GM21529 (cell line): Measurements from ENCODE around the gene TUSC2.

ENCODE experiments used
- ATAC-seq: cut with Tn5 transposase; IDR thresholded peaks from one replicate; pipeline ENCODE4 v1.9.1; 2021; ENCODE audit not compliant: unreplicated experiment

TUSC2 gene

DNA sequence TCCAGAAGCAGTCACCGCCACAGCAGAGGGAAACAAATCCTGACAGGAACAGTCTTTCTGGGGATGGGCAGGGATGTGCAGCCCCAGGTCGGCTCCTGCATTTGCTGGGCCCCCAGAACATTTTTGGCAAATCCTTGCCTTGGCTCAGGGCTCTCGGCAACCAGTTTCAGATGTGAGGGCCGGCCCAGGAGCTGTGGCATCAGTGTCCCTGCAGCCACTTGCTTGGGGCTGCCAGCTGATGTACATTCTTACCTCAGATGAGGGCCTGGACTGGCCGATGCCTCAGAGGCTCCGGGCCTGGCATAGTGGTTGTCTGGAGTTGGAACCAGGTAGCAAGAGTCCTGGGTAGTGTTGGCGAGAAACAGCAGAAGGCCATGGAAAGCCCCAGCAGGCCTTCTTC lies 26.8 kb upstream of the TUSC2 start:
- ATAC-seq, result no peak

DNA sequence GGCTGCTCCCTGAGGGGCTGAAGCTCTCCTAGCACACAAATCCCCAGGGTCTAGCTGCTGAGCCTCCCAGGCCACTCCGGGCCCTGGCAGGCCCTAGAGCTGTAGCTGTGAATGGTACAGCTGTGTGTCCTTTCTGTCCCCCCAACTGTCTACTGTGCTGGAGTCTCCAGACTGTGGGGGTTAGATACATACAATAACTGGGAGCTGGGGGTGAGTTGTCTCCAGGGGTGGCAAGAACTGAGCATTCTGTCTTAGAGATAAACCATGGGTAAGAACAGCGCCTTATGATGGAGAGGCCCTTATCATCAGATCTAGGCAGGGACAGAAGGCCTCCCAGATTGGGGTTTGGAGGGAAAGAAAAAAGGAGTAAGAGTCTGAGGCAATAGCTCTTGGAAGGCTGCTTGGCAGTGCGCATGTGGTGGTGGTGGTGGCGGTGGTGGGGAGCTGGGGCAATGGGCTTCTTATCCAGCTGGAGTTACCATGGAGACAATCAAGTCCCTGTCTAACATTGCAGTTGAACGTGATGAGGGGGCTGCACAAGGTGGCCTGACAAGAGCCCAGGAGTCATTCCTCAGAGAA lies 26.3 kb upstream of the TUSC2 start:
- ATAC-seq, result no peak

DNA sequence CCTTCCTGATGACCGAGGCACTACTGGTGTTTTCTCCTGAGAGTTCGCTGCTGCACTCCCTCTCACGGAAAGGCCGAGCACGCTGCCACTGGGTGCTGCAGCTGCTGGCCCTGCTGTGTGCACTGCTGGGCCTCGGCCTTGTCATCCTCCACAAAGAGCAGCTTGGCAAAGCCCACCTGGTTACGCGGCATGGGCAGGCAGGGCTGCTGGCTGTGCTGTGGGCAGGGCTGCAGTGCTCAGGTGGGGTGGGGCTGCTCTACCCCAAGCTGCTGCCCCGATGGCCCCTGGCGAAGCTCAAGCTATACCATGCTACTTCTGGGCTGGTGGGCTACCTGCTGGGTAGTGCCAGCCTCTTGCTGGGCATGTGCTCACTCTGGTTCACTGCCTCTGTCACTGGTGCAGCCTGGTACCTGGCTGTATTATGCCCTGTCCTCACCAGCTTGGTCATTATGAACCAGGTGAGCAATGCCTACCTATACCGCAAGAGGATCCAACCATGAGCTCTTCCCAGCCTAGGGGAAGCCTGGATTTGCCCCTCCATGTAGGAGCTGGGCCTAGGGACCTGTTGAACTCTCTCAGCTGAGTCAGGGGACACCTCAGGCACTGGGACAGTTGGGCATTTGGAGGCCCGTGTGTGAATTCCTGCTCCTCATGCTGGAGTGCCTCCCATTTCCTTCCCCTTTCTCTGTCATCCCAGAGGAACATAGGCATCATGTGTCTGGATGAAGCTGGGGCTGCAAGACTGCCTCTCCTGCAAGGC lies 25.4 kb upstream of the TUSC2 start:
- ATAC-seq, result no peak

DNA sequence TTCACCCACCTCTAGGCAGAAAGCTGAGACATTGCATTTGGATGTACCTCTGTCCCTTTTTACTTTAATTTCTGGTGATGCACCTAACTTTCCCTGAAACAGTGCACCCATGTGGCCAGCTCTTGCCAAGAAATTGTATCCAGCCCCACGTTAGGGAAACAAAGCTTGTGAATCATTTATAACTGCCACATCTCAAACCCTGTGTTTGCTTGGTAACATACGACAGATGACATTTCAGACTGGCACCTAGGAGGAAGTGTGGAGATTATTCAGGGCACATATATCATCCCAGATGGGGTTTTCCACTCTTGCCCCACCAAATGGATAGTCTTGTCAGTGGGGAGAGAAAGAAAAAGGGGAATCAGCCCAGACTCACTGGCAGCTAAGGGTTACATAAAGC lies 24.8 kb upstream of the TUSC2 start:
- no peak for ATAC-seq

DNA sequence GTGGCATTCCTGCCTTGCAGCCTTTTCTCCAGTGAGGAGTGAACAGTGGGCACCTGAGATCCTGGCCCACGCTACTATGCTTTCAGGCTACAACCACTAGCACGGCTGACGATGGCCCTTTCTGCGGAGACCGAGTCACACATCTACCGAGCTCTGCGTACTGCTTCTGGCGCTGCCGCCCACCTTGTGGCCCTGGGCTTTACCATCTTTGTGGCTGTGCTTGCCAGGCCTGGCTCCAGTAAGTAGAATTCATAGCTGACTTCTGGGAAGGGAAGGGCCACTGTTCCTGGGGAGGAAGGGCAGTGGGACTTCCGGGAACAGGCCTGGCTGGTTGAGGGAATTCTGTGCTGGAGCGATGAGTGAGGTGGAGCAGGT lies 23.3 kb upstream of the TUSC2 start:
- ATAC-seq, result no peak

DNA sequence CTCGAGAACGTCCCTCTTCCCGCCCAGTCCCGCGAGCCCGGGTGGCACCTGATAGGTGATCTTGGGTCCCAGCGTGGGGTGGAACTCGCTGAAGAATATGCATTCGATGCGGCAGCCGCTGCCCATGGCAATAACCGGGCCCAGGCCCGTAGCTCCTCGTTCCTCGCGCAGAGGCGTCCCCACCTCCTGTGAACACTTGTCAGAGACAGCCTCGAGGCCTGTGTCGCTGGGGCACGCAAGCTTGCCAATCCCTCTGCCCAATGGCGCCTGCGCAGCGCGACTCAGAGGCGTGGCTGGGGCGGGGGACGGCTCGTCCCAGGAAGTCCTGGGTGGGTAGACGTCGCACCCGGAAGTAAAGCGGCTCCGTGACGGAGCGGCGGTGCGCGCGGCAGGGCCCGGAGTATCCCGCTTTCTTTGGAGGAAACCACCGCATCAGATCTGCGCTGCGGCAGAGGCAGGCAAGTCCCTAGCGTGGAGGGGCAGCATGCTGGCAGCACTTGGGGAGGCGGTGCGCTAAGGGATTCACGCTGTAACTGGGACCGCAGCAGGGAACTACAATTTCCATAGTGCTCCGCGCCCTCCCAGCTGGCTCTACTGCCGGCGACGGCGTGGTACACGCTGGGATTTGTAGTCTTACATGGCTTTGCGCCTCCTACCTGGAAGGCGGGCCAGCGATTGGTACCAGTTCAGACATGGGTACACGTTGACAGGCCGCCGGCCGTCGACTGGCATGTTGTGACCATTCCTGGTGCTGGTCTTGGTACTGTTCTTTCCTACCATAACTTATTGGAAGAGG lies 22.7 kb upstream of the TUSC2 start, which contains the start of the genes CYB561D2 and NPRL2:
Gene CYB561D2 (plus strand): TSS at position 336 of the 796 bp plus-strand sequence. CDS start 572 bp downstream, outside the sequence.
Gene NPRL2 (minus strand): TSS at position 249 of the 796 bp plus-strand sequence. CDS start 123 bp downstream, at position 126.
- ATAC-seq, result peak; percentile 92

DNA sequence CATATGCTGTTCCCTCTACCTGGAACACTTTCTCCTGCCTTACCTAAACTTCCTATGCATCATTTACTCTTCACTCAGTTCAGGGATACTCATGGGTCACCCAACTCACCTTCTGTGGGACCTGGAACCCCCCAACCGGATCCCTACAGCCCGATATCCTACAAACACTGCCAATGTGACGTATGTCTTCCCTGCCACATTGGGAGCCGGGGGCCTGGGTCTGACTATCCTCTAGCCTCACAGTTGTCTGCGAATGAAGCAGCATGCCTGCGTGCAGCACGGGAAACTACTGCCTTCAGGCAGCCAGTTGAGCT lies 22.1 kb upstream of the TUSC2 start:
- ATAC-seq, result no peak

DNA sequence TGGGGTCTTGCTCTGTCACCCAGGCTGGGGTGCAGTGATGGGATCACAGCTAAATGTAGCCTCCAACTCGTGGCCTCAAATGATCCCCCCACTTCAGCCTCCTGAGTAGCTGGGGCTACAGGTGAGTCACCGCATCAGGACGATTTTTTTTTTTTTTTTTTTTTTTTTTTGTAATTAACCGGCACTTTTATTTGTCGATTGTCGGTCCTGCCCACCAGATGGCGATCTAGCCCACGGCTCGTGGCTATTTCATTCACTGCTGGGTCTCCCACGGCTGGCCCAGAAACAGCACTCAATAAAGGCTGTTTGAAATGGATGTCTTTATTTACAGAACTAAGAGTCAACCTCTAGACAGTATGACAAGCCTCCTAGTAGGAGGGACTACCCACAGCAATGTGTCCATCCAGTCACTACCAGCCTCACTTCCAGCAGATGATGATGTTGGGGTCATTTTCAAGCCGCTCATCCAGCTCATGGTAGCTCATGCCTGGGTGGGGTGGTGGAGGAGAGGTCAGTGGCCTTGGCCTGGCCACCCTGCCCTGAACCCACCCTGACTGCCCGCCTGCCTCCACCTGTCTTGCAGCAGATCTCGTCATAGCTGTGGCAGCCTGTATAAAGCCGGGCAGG lies 19.3 kb upstream of the TUSC2 start:
- no peak for ATAC-seq

DNA sequence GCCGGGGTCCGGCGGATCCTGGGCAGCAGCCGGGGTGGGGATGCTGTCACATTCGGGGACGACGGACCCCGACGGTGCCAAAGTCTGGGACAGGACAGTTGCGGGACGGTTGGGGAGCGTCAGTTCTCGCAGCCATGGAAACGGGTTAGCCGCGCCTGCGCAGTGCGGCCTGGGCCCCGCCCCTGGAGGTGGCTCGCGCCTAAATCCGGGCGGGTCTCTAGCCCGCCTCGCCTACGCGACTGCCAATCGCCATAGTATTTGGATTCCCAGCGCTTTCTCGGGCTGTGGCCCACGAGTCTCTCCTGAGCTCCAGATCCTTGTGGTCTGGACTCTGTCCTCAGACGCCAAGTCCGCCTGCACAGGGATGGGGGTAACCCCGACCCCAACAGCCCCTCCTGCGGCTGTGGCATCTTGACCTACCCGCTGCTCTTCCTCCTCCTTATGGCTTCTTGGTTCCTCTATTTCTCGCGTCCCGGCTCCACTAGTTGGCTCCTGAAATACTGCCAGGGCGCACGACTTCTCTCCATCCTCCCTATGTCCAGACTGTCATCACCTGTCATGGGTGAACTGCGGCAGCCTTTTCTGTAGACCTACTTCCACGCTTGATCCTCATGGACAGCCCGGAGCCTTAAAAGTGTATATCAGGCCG lies 17.7 kb upstream of the TUSC2 start, which contains the start of gene ZMYND10:
Gene ZMYND10 (minus strand): TSS at position 147 of the 649 bp plus-strand sequence. CDS start 153 bp downstream, outside the sequence.
- no peak for ATAC-seq

DNA sequence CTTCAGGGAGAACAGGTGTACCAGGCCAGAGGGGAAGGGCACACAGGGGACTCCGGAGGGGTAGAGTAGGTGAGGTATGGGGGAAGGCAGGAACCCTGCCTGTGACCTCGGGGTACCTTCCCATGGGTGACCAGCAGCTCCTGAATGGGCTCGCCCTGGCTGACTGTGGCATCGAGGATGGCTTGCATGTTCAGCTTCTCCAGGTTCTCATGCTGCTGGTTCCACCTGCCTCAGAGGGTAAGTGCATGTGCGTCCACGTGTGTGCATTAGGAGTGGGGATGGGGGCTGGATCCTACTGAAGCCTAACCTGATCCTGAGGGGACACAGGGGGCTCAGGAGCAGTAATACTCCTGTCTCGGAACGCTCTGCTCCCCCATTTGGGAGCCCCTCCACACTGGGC lies 17.0 kb upstream of the TUSC2 start:
- no peak for ATAC-seq

DNA sequence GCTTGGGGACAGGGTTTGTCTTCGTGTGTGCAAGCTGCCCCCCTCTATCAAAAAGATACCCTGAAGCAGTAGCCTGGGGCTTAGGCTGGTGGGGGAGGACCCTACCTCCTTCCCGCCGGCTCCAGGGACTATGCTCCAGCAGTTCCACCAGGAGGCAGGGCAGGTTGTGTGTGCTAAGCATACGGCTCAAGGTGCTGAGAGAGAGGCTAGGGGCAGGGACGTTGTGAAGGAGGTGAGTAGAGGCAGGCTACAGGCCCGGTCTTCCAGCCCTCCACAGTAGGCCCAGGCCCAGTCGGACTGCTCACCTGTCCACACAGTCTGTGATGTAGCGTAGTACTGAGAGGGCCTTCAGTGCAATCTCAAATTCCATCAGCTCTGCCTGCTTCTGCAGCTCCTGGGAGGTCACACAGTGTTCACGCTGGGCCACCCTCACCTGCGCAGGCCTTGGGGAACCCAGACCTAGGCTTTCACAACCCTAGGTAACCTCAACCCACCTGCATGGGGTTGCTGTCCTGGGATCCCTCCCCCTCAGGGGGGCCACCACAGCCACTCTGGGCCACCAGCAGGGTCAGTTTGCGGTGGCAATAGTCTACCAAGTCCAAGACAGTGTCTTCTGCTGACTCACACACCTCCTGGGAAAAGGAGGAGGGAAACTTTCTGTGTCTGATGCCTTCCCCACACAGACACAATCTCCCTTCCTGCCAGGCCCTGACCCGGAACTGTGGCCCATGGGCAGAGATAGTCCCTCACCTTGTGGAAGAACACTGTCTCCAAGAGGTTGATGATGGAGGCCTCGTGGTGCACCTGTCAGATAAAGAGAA lies 15.0 kb upstream of the TUSC2 start:
- ATAC-seq, result no peak

DNA sequence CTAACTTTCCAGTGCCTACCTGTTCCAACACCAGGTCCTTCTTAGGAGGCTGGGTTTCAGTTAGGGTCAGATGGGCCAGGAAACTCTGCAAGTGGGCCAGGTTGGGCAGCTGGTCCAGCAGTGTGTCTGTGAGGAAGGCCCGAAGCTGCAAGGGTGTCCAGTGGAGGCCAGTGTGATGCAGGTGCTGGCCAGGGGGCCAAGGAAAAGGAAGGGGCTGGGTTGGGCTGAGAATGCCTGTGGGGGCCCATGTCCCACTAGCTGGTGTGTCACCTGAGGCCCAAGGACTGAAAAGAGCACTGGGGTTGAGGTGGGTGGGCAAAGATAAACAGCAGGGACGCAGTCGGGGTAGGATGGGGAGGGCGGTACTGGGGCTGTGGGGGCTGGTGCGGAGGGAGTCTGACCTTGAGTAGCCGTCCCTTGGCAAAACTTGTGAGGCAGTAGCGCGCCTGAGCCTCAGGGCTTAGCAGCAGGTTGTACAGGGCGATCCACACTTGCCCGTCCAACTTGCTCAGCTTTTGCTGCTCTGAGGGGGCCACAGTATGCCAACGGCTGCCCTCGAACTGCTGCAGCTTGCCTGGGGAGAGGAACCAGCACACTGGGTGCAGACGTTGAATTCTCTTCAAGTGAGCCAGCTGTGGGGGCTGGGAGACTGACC lies 14.1 kb upstream of the TUSC2 start:
- ATAC-seq, result no peak

DNA sequence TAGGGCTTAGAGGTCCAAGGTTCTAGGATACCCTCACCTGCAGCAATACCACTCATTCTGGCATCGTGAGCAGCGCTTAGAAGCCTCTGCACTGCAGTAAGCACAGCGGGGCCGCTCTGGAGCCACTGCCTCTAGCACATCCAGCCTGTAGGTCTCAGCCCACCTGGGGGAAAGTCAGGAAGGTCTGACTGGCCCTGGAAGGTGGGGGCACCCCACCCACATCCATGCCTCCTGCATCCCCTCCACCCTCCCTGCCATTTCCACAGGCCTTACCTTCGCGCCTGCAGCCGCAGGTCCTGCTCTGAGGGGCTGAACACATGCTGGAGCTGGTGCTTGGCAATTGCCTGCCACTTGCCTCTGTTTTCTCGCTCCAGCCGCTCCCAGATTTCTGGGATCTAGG lies 13.5 kb upstream of the TUSC2 start:
- no peak for ATAC-seq

DNA sequence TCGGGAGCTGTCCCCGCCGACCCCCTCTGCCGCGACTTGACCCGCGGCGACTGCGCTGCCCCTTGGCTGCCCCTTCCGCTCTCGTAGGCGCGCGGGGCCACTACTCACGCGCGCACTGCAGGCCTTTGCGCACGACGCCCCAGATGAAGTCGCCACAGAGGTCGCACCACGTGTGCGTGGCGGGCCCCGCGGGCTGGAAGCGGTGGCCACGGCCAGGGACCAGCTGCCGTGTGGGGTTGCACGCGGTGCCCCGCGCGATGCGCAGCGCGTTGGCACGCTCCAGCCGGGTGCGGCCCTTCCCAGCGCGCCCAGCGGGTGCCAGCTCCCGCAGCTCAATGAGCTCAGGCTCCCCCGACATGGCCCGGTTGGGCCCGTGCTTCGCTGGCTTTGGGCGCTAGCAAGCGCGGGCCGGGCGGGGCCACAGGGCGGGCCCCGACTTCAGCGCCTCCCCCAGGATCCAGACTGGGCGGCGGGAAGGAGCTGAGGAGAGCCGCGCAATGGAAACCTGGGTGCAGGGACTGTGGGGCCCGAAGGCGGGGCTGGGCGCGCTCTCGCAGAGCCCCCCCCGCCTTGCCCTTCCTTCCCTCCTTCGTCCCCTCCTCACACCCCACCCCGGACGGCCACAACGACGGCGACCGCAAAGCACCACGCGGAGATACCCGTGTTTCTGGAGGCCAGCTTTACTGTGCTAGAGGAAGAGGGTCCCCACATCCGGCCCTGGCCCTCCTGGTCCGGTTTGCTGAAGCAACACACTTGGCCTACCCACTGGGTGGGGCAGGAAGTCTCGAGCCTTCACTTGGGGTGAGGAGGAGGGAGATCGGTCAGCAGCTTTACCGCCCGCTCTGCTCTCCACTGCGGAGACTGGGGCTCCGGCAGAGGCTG lies 12.7 kb upstream of the TUSC2 start, which contains the start of gene RASSF1:
Gene RASSF1 (minus strand): TSS at position 389 of the 882 bp plus-strand sequence. CDS start 31 bp downstream, at position 358.
- peak; percentile 24 for ATAC-seq

DNA sequence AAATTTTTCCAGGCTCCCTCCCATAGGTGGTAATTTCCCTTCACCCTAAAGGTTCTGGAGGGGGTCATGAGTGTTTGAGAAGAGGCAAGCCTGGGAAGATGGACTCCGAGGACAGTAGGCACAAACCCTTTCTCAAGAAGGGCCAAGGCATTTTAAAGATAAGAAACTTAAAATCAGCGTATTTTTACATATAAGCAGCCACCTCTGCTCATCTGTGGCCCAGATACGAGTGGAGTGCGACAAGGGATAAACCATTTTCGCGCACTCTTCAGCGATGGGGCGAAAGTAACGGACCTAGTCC lies 12.1 kb upstream of the TUSC2 start:
- no peak for ATAC-seq

DNA sequence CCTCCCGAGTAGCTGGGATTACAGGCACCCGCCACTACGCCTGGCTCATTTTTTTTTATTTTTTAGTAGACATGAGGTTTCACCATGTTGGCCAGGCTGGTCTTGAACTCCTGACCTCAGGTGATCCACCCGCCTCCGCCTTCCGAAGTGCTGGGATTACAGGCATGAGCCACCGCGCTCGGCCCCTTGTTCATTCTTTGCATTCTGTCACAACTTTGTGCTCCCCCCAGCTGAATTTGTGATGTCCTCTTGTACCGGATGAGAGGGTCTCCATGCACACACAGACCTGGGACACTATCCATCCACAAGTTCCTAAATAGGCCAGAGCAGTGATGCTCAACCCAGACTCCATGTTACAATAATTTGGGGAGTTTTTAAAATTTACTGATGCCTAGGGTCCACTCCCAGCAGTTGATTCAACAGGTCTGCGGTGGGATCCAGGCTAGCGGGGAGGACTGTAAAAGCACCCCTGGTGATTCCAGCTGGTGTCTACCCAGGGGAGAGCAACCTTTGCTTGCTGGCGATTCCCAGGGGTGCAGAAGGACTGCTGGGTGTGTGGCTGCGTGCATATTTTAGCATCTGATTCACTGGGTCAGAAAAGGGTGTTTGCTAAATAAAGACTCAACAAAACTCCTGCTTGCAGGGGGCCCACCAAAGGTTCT lies 11.6 kb upstream of the TUSC2 start:
- no peak for ATAC-seq

DNA sequence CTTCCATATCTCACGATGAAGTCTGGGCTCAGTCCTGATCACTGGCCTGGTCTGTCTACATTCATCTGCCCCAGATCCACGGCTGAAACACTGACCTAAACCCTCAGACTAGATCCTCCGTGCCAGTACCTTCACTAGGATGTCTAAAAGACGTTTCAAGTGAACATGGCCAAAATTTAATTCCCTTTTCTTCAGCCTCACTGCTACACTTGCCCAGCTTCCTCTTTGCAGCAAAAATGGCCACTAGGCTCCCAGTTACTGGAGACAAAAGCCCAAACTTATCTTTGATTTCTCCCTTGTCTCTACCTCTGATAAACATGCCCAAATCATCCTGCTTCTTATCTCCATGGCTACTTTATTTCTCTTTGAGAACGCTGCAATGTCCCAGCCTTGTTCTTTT lies 10.9 kb upstream of the TUSC2 start:
- no peak for ATAC-seq
